Left ventricle myocardium superior (tissue), 1 donor: ENCODE results near the gene PPP1R12C. TPM values are rescaled to one million over a fixed set of nuclear protein-coding genes. Genes with fewer than 3 reads are reported as not detected.

Experiments used
- microRNA-seq: library from miRNA; unstranded; fragments of <30 nt; microRNA quantifications from one replicate; pipeline ENCODE4 v1.2.0, GENCODE V29; 2020; ENCODE audit warnings: borderline number of aligned reads
- total RNA-seq: library from RNA; stranded (reverse); fragmentation: NEBNext Ultra II Directional; extraction: Animal tissue kit (Norgen Biotek cat#: 25700); gene quantifications from one replicate; pipeline ENCODE4 v1.2.1, GENCODE V29; 2021
- donor health status: DM: no; HTN: yes; CAD: no; lungs with severe emphysema.

The PPP1R12C gene
- total RNA-seq, 1 donor from 2014 or later: 141 TPM

Small RNA genes lying within 50 kb of the gene (microRNA-seq; reads per million reads assigned to microRNA genes)
- not detected for gene MIR7975

Other genes with a start within 250 kb of the PPP1R12C start
- 0.32 TPM for gene FCAR, start 243.4 kb downstream of the PPP1R12C start, total RNA-seq
- 0.27 TPM for gene NCR1, start 211.5 kb downstream of the PPP1R12C start, total RNA-seq
- gene NLRP7, start 170.1 kb downstream of the PPP1R12C start, total RNA-seq: not detected
- gene NLRP2, start 151.3 kb downstream of the PPP1R12C start, total RNA-seq: 0.67 TPM
- gene GP6, start 79.4 kb downstream of the PPP1R12C start, total RNA-seq: not detected
- gene RDH13, start 54.5 kb downstream of the PPP1R12C start, total RNA-seq: 52.0 TPM
- 2.7 TPM for gene EPS8L1, start 41.8 kb downstream of the PPP1R12C start, total RNA-seq
- 50.2 TPM for gene TNNT1, start 31.6 kb upstream of the PPP1R12C start, total RNA-seq
- gene TNNI3, start 40.1 kb upstream of the PPP1R12C start, total RNA-seq: 5,071 TPM
- 0.87 TPM for gene DNAAF3, start 49.0 kb upstream of the PPP1R12C start, total RNA-seq
- not detected for gene SYT5, start 62.7 kb upstream of the PPP1R12C start, total RNA-seq
- 0.47 TPM for gene PTPRH, start 91.9 kb upstream of the PPP1R12C start, total RNA-seq
- gene TMEM86B, start 111.1 kb upstream of the PPP1R12C start, total RNA-seq: 1.9 TPM
- 39.2 TPM for gene PPP6R1, start 141.4 kb upstream of the PPP1R12C start, total RNA-seq
- 28.6 TPM for gene HSPBP1, start 162.5 kb upstream of the PPP1R12C start, total RNA-seq
- 1.9 TPM for gene BRSK1, start 166.4 kb upstream of the PPP1R12C start, total RNA-seq
- gene TMEM150B, start 207.7 kb upstream of the PPP1R12C start, total RNA-seq: 1.2 TPM
- gene KMT5C, start 222.2 kb upstream of the PPP1R12C start, total RNA-seq: 7.2 TPM
- gene COX6B2, start 237.1 kb upstream of the PPP1R12C start, total RNA-seq: not detected
- gene GARIN5B, start 245.6 kb upstream of the PPP1R12C start, total RNA-seq: not detected